Measurements from ENCODE around the gene IMPDH1.

The IMPDH1 gene

GRCh38 chr7:128453836-128454804, 44.3 kb upstream of the IMPDH1 start:
- DNase-seq (ENCODE audit: low spot score), result no peak

GRCh38 chr7:128452552-128452951, 42.8 kb upstream of the IMPDH1 start:
- no peak for DNase-seq (ENCODE audit: low spot score)
- TF ChIP-seq, protein P1, sequence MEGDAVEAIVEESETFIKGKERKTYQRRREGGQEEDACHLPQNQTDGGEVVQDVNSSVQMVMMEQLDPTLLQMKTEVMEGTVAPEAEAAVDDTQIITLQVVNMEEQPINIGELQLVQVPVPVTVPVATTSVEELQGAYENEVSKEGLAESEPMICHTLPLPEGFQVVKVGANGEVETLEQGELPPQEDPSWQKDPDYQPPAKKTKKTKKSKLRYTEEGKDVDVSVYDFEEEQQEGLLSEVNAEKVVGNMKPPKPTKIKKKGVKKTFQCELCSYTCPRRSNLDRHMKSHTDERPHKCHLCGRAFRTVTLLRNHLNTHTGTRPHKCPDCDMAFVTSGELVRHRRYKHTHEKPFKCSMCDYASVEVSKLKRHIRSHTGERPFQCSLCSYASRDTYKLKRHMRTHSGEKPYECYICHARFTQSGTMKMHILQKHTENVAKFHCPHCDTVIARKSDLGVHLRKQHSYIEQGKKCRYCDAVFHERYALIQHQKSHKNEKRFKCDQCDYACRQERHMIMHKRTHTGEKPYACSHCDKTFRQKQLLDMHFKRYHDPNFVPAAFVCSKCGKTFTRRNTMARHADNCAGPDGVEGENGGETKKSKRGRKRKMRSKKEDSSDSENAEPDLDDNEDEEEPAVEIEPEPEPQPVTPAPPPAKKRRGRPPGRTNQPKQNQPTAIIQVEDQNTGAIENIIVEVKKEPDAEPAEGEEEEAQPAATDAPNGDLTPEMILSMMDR (IDR thresholded peaks at IDR 0.05; ENCODE audit: extremely low read depth, missing control alignments), result no peak

More at GRCh38 chr7:128453836-128454804, 44.3 kb upstream of the IMPDH1 start:
- TF ChIP-seq, protein P1 (IDR thresholded peaks at IDR 0.05; ENCODE audit: extremely low read depth, missing control alignments), result no peak

- TF ChIP-seq, protein P1 (IDR thresholded peaks at IDR 0.05; ENCODE audit: extremely low read depth, missing control alignments), result no peak
- no peak for DNase-seq (ENCODE audit: low spot score)
Measured at GRCh38 chr7:128450913-128451312, 41.1 kb upstream of the IMPDH1 start.

GRCh38 chr7:128450409-128450808, 40.6 kb upstream of the IMPDH1 start:
- no peak for DNase-seq (ENCODE audit: low spot score)
- TF ChIP-seq, protein P1 (IDR thresholded peaks at IDR 0.05; ENCODE audit: extremely low read depth, missing control alignments), result no peak

DNA sequence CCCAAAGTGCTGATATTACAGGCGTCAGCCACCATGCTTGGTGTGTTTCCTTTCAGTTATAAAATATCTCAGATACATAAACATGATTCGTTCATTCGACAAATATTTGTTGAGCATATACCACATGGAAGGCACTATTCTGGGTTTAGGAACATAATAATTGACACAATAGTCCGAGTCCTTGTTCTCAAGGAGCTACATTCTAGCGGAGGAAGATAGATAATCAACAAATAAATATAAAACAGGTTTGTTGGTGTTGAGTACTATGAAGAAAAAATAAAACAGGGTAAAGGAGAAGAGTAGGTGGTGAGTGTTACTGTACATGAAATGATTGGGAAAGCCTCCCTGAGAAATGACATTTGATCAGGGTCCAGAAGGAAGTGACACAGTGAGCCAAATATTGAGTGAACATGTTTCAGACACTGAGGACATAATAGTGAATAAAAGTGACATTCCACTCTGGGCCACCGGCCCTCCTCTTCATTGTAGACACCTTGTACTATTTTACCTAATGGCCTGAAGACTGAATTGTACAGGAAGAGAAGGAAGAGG, 39.0 kb upstream of the IMPDH1 start:
- DNase-seq (ENCODE audit: low spot score), result no peak
- TF ChIP-seq, protein P1 (IDR thresholded peaks at IDR 0.05; ENCODE audit: extremely low read depth, missing control alignments), result no peak

DNA sequence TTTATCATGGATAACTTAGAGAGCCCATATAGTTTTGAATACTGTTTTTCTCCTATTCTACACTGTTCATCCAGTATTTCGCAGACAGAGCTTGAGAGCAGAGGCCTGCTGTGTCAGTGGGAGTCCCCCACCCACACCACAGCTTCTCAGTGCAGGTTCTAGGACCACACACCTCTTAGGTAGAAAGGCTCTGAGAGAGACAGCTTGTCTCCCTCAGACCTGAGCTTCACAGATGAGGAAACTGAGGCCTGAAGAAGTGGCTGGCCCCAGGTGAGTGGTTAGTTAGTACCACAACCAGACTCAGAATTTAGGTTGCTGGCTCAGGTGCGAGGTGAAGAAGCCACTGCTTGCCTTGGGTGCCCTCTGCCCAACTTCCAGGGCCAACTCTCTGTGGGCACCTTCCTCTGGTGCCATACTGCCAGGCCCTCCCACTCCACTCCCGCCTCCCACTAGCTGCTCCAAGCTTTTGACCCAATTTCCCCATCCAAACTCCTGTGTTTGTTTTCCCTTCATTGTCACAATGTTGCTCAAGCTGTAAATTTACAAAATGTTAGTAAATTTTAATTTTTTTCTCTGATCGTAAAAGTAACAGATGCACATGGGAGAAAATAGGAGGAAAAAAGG, 38.3 kb upstream of the IMPDH1 start:
- DNase-seq (ENCODE audit: low spot score), result no peak
- TF ChIP-seq, protein P1 (IDR thresholded peaks at IDR 0.05; ENCODE audit: extremely low read depth, missing control alignments), result no peak

- DNase-seq (ENCODE audit: low spot score), result no peak
- TF ChIP-seq, protein P1 (IDR thresholded peaks at IDR 0.05; ENCODE audit: extremely low read depth, missing control alignments), result no peak
Measured at GRCh38 chr7:128446306-128446705, 36.5 kb upstream of the IMPDH1 start.

Measured in GM20000 (cell line).